Vagina (tissue), 2 donors: Measurements from ENCODE around the gene DDIT4.

Source experiments
- POLR2A ChIP-seq, 2 donors: fragments of 450-650 bp; IDR thresholded peaks; one replicate each; pipeline ENCODE4 v1.6.1; 2017; ENCODE audit warnings: antibody characterized with exemption in 2 of 2, mild to moderate bottlenecking in 2 of 2, moderate library complexity in 2 of 2
- TF ChIP-seq, protein P1 (sequence below), 3 experiments: fragments of 450-650 bp in 2 of 3; fragments of 200-600 bp in 1 of 3; sonication (generic) in 1 of 3; IDR thresholded peaks; one replicate each; pipeline ENCODE4 v1.5.1; 2017 to 2019; ENCODE audit warnings: antibody characterized with exemption in 3 of 3, mild to moderate bottlenecking in 2 of 3, moderate library complexity in 2 of 3

GRCh38 chr10:72319416-72320254, 45.9 kb downstream of the DDIT4 start:
- TF ChIP-seq, protein P1, sequence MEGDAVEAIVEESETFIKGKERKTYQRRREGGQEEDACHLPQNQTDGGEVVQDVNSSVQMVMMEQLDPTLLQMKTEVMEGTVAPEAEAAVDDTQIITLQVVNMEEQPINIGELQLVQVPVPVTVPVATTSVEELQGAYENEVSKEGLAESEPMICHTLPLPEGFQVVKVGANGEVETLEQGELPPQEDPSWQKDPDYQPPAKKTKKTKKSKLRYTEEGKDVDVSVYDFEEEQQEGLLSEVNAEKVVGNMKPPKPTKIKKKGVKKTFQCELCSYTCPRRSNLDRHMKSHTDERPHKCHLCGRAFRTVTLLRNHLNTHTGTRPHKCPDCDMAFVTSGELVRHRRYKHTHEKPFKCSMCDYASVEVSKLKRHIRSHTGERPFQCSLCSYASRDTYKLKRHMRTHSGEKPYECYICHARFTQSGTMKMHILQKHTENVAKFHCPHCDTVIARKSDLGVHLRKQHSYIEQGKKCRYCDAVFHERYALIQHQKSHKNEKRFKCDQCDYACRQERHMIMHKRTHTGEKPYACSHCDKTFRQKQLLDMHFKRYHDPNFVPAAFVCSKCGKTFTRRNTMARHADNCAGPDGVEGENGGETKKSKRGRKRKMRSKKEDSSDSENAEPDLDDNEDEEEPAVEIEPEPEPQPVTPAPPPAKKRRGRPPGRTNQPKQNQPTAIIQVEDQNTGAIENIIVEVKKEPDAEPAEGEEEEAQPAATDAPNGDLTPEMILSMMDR (IDR thresholded peaks at IDR 0.05) = peak in 1 of 3 experiments; percentile 4
- peak in 1 of 2 donors; percentile 37 for TF ChIP-seq POLR2A (IDR thresholded peaks at IDR 0.05)
